Ectodermal cell (in vitro differentiated cells): ENCODE results near the gene DESI1.

Experiments used
- H3K27ac ChIP-seq: 2 replicates; pipeline ENCODE4 v1.7.0; 2013; ENCODE audit warnings: mild to moderate bottlenecking, low read depth, low read length; ENCODE audit not compliant: insufficient read depth, poor library complexity, severe bottlenecking
- H3K27me3 ChIP-seq: 2 replicates; pipeline ENCODE4 v1.7.0; 2013; ENCODE audit warnings: mild to moderate bottlenecking, low read length; ENCODE audit not compliant: insufficient read depth, control insufficient read depth, poor library complexity, severe bottlenecking
- H3K36me3 ChIP-seq: one replicate; pipeline ENCODE4 v1.7.0; 2013; ENCODE audit warnings: low read length; ENCODE audit not compliant: control insufficient read depth, insufficient read depth
- H3K4me1 ChIP-seq: one replicate; pipeline ENCODE4 v1.7.0; 2013; ENCODE audit warnings: low read length; ENCODE audit not compliant: control insufficient read depth, insufficient read depth
- H3K4me3 ChIP-seq: 2 replicates; pipeline ENCODE4 v1.7.0; 2013; ENCODE audit warnings: low read depth, low read length, control low read depth; ENCODE audit not compliant: insufficient read depth
- H3K9me3 ChIP-seq: 2 replicates; pipeline ENCODE4 v1.7.0; 2013; ENCODE audit warnings: mild to moderate bottlenecking, low read length, moderate library complexity; ENCODE audit not compliant: control insufficient read depth
- WGBS, 2 experiments: methylation state at CpG; one replicate each; pipeline ENCODE4 v1.1.7; 2013; ENCODE audit warnings: missing lambda C conversion rate in 2 of 2; 5-methylcytosine and 5-hydroxymethylcytosine counted together

DESI1 gene

DNA sequence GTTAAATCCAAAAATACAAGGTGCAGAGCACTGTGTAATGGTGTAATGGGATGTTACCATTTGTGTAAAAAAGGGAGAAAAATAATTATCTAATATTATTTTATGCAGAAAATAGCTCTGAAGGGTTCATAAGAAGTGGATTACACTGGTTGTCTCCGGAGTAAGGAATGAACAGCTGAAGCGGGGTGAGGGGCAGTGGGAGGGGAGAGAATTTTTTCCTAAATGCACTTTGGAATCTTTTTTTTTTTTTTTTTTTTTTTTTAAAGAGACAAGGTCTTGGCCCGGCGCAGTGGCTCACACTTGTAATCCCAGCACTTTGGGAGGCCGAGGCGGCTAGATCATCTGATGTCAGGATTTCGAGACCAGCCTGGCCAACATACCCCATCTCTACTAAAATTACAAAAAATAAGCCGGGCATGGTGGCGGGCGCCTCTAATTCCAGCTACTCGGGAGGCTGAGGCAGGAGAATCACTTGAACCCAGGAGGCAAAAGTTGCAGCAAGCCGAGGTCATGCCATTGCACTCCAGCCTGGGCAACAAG lies 69.8 kb downstream of the DESI1 start:
- no peaks in the 10 kb centered on the region for H3K9me3 ChIP-seq
- H3K4me1 ChIP-seq: no peaks in the 10 kb centered on the region
- H3K4me3 ChIP-seq: no peak overlapping the region
- H3K27me3 ChIP-seq: no peaks in the 10 kb centered on the region
- WGBS, 2 experiments: 88 to 94% methylated on average over 12 of the region's 12 CpGs
- no peak overlapping the region for H3K27ac ChIP-seq
- H3K36me3 ChIP-seq: no peaks in the 10 kb centered on the region

DNA sequence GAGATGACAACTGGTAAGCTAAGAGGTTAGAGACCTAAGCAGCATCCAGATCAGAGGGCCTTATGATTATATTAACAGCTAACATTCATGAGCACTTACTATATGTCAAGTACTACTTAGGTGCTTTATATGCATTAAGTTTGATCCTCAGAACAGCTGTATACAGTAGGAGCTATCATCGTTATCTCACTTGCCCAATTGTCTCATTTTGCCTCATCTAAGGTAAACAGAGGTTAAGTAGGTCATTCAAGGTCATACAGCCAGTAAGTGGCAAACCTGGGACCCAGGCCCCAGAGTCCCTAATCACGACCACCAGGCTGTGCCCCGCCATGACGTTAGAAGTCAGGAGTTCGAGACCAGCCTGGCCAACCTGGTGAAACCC lies 72.0 kb downstream of the DESI1 start:
- WGBS, 2 experiments: 94 to 95% methylated on average over 5 of the region's 5 CpGs
- no peaks in the 10 kb centered on the region for H3K27me3 ChIP-seq
- no peak overlapping the region for H3K27ac ChIP-seq
- no peak overlapping the region for H3K4me3 ChIP-seq
- no peaks in the 10 kb centered on the region for H3K9me3 ChIP-seq
- peaks cover 9% of the 10 kb centered on the region for H3K4me1 ChIP-seq
- no peaks in the 10 kb centered on the region for H3K36me3 ChIP-seq
